Endothelial cell (in vitro differentiated cells): ENCODE data around the gene UBR1. TPM values are rescaled to one million over a fixed set of nuclear protein-coding genes. Genes with fewer than 3 reads are reported as not detected.

Source experiments
- DNase-seq: peaks from one replicate; pipeline ENCODE4 v3.0.0; 2021; ENCODE audit warnings: low spot score
- H3K27ac Mint-ChIP-seq: one replicate; pipeline ENCODE4 v1.8.0; 2021; ENCODE audit warnings: mixed read lengths, inconsistent platforms; ENCODE audit not compliant: unreplicated experiment
- H3K27me3 Mint-ChIP-seq: one replicate; pipeline ENCODE4 v1.8.0; 2021; ENCODE audit warnings: mild to moderate bottlenecking, moderate library complexity, mixed read lengths, inconsistent platforms; ENCODE audit not compliant: unreplicated experiment
- H3K36me3 Mint-ChIP-seq: one replicate; pipeline ENCODE4 v1.8.0; 2021; ENCODE audit warnings: mild to moderate bottlenecking, low read depth, mixed read lengths, inconsistent platforms; ENCODE audit not compliant: unreplicated experiment
- H3K4me1 Mint-ChIP-seq: one replicate; pipeline ENCODE4 v1.8.0; 2021; ENCODE audit warnings: mild to moderate bottlenecking, mixed read lengths, inconsistent platforms; ENCODE audit not compliant: unreplicated experiment
- H3K4me3 Mint-ChIP-seq: one replicate; pipeline ENCODE4 v1.8.0; 2021; ENCODE audit warnings: mild to moderate bottlenecking, mixed read lengths, inconsistent platforms; ENCODE audit not compliant: unreplicated experiment
- H3K9me3 Mint-ChIP-seq: one replicate; pipeline ENCODE4 v1.8.0; 2021; ENCODE audit warnings: mixed read lengths, inconsistent platforms; ENCODE audit not compliant: unreplicated experiment
- total RNA-seq: library from RNA; stranded (reverse); fragmentation: NEBNext Ultra II Directional; extraction: Animal tissue kit (Norgen Biotek cat#: 25700); gene quantifications from one replicate; pipeline ENCODE4 v1.2.1, GENCODE V29; 2021; ENCODE audit not compliant: unreplicated experiment
- TF ChIP-seq, protein P1 (sequence below): fragments of 200-600 bp; sonication (generic); IDR thresholded peaks from one replicate; pipeline ENCODE4 v1.5.0; 2021; ENCODE audit warnings: antibody characterized with exemption; ENCODE audit not compliant: unreplicated experiment

Gene UBR1
- total RNA-seq, 1 donor from 2014 or later = 20.8 TPM

DNA sequence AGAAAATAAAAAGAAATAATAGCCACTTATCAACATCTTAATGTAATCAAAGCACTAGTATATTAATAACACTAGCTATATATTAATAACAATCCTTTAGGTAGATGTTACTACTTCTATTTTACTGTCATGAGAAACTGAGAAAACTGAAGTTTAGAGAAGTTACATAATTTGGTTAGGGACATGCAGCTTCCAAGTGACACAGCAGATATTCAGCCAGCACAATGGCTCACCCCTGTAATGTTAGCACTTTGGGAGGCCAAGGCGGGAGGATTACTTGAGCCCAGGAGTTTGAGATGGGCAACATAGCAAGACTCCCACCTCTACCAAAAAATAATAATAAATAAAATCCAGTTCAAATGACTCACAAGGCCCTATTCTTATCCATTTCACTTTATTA, 1.9 kb upstream of the UBR1 start:
- Mint-ChIP-seq H3K9me3 (no peaks in the 10 kb centered on the region), H3K36me3 (peaks cover under 1% of the 10 kb centered on the region), H3K4me1 (peaks cover 8% of the 10 kb centered on the region), H3K27ac (no peak overlapping the region), H3K4me3 (no peak overlapping the region), H3K27me3 (no peaks in the 10 kb centered on the region)
- TF ChIP-seq, protein P1, sequence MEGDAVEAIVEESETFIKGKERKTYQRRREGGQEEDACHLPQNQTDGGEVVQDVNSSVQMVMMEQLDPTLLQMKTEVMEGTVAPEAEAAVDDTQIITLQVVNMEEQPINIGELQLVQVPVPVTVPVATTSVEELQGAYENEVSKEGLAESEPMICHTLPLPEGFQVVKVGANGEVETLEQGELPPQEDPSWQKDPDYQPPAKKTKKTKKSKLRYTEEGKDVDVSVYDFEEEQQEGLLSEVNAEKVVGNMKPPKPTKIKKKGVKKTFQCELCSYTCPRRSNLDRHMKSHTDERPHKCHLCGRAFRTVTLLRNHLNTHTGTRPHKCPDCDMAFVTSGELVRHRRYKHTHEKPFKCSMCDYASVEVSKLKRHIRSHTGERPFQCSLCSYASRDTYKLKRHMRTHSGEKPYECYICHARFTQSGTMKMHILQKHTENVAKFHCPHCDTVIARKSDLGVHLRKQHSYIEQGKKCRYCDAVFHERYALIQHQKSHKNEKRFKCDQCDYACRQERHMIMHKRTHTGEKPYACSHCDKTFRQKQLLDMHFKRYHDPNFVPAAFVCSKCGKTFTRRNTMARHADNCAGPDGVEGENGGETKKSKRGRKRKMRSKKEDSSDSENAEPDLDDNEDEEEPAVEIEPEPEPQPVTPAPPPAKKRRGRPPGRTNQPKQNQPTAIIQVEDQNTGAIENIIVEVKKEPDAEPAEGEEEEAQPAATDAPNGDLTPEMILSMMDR = no peak
- DNase-seq = no peak

DNA sequence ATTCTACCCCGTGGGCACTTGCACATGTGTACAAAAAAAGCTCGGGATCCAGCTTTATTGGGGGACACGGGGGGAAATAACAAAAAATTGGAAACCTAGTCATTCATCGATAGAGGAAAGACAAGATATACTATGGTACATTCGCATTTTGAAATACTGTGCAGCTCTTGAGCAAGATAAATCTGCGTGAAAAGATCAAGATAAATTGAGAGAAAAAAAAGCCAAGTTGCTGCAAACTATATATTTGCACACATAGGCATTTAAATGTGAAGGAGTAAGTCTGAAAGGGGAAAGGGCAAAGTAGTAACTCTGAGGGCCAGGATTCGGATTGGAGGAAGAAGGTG, 620 bp upstream of the UBR1 start:
- DNase-seq = no peak
- peaks cover 8% of the 10 kb centered on the region for H3K36me3 Mint-ChIP-seq
- H3K9me3 Mint-ChIP-seq = no peaks in the 10 kb centered on the region
- peaks cover 8% of the 10 kb centered on the region for H3K4me1 Mint-ChIP-seq
- peak overlapping the region; percentile 97 for H3K27ac Mint-ChIP-seq
- no peaks in the 10 kb centered on the region for H3K27me3 Mint-ChIP-seq
- peak overlapping the region; percentile 91 for H3K4me3 Mint-ChIP-seq
- TF ChIP-seq, protein P1 = no peak

DNA sequence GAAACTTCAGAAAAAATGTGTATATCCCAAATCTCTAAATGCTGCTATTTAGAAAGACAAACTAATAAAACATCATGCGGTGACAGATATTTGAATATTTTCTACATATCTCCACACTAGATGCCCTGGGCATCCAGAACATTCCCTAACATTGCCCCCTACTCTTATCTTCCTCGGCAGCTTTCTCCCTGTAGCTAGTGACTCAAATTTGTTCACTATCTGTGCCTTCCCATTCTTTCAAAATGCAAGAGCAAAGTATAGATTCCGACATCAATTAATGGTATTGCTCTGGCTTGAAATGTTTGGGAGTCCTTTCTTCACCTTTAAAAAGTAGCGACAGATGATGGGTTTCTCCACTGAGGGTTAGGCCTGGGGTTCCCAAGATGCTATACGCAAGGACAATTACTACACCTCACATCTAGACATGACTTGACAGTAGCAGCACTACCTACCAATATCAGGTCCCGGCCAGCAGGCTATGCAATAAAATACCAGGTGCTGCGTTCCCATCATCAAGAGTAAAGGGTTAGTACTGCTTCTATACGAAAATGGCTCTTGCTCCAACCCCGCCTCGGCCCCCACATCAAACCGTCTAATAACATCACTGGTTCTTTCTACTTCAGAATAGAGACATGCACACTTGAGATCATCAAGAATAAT, 631 bp downstream of the UBR1 start:
- TF ChIP-seq, protein P1 = no peak
- no peaks in the 10 kb centered on the region for H3K9me3 Mint-ChIP-seq
- DNase-seq = peak; percentile 8
- no peaks in the 10 kb centered on the region for H3K27me3 Mint-ChIP-seq
- H3K36me3 Mint-ChIP-seq = peaks cover 10% of the 10 kb centered on the region
- peak overlapping the region; percentile 97 for H3K27ac Mint-ChIP-seq
- peaks cover 15% of the 10 kb centered on the region for H3K4me1 Mint-ChIP-seq
- peak overlapping the region; percentile 91 for H3K4me3 Mint-ChIP-seq

DNA sequence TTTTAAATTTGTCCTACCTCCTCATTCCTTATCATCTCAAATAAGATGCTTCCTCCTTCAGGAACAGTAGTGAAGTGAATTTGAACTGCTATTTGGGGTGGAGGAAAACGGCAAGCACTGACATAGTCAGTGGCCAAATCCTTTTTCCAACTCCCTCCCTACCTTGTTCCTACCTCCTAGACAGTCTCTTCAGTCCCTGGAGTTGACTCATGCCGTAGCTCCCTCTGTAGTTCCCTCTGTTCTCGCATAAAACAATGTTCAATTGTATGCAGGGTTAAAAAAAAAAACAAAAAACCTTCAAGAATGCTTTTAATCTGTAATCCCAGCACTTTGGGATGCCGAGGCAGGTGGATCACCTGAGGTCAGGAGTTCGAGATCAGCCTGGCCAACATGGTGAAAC, 1.4 kb downstream of the UBR1 start:
- TF ChIP-seq, protein P1 = no peak
- no peak overlapping the region for H3K27ac Mint-ChIP-seq

DNA sequence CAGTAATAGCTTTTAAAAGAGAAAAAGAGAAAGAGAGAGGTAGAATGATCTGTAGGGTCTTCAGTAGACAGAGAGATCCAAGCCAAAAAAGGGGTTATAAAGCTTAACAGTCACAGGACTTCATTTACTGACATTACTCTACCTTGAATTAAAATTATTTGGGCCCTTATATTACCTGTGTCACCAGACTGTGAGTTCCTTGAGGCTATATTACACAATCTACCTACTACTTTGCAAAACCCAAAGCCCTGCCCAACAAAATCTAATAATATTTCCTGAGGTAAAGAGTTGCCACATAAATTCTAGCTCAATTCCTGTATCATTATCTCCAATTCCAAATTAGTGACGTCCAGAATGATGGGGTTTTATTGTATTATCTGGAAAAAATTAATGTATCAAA, 1.9 kb downstream of the UBR1 start:
- Mint-ChIP-seq H3K36me3 (peaks cover 12% of the 10 kb centered on the region), H3K27ac (no peak overlapping the region), H3K9me3 (no peaks in the 10 kb centered on the region), H3K27me3 (no peaks in the 10 kb centered on the region), H3K4me3 (no peak overlapping the region), H3K4me1 (peaks cover 15% of the 10 kb centered on the region)
- DNase-seq = no peak
- TF ChIP-seq, protein P1 = no peak

More for the DNA sequence above, 1.4 kb downstream of the UBR1 start:
- H3K36me3 Mint-ChIP-seq = peaks cover 12% of the 10 kb centered on the region
- DNase-seq = no peak
- peak overlapping the region; percentile 45 for H3K4me3 Mint-ChIP-seq
- H3K4me1 Mint-ChIP-seq = peaks cover 15% of the 10 kb centered on the region
- no peaks in the 10 kb centered on the region for H3K9me3 Mint-ChIP-seq
- H3K27me3 Mint-ChIP-seq = no peaks in the 10 kb centered on the region
